ENCODE data around the gene TMCO4. TPM values are rescaled to one million over a fixed set of nuclear protein-coding genes. Genes with fewer than 3 reads are reported as not detected.

Gene TMCO4
- total RNA-seq, 2 experiments from 2014 or later: 1.2 to 8.1 TPM

- intact Hi-C loops (cut with micrococcal nuclease; ENCODE audit: unreplicated experiment): loop anchor here (2.0 kb wide), 1 partner anchor 13 kb away; no protein-coding TSS in a partner anchor
Measured at GRCh38 chr1:19814244-19814661, 14.5 kb upstream of the TMCO4 start.

DNA sequence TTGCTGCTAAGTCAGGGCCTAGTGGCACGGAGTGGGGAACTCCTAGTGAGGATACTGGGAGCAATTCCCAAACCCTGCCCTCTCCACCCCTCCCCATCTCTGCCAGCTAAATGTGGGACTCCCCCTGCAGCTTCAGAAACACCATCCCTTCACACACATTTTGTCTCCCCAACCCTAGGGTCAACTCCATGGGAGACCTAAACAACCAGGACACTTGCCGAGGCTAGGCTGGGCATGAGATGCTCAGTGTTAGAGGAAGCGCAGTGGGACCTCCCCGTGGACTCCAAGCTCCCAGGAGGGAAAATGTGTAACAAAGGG is 13.9 kb upstream of the TMCO4 start:
- ChIA-PET POLR2A (no interaction called here), CTCF (ENCODE audit: unreplicated experiment) (no interaction called here)
- no peaks in the 10 kb centered on the region for H3K9me2 ChIP-seq (ENCODE audit: insufficient read depth, low read length)
- TF ChIP-seq, protein P1, sequence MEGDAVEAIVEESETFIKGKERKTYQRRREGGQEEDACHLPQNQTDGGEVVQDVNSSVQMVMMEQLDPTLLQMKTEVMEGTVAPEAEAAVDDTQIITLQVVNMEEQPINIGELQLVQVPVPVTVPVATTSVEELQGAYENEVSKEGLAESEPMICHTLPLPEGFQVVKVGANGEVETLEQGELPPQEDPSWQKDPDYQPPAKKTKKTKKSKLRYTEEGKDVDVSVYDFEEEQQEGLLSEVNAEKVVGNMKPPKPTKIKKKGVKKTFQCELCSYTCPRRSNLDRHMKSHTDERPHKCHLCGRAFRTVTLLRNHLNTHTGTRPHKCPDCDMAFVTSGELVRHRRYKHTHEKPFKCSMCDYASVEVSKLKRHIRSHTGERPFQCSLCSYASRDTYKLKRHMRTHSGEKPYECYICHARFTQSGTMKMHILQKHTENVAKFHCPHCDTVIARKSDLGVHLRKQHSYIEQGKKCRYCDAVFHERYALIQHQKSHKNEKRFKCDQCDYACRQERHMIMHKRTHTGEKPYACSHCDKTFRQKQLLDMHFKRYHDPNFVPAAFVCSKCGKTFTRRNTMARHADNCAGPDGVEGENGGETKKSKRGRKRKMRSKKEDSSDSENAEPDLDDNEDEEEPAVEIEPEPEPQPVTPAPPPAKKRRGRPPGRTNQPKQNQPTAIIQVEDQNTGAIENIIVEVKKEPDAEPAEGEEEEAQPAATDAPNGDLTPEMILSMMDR (conservative IDR thresholded peaks at IDR 0.05; ENCODE audit: low read length): no peak
- no peak for TF ChIP-seq EZH2phosphoT487 (IDR thresholded peaks at IDR 0.05; ENCODE audit: borderline replicate concordance, low read depth, low read length)
- intact Hi-C loops (cut with micrococcal nuclease; ENCODE audit: unreplicated experiment): no loop called here
- H3K27ac ChIP-seq (ENCODE audit: low read depth, low read length, poor library complexity, severe bottlenecking): no peak overlapping the region
- BruUV-seq (replicated peaks): no TSS peak
- H3K4me1 ChIP-seq (ENCODE audit: insufficient read depth, low read length, poor library complexity, severe bottlenecking): peaks cover 24% of the 10 kb centered on the region
- H3K4me3 ChIP-seq (ENCODE audit: low read depth, low read length, poor library complexity, severe bottlenecking): no peak overlapping the region
- H3K79me2 ChIP-seq (ENCODE audit: insufficient read depth, low read depth, low read length): no peaks in the 10 kb centered on the region
- no peak overlapping the region for H3K4me2 ChIP-seq (ENCODE audit: low read length)
- H3K9me3 ChIP-seq (ENCODE audit: low read length): no peaks in the 10 kb centered on the region
- DNase-seq (ENCODE audit: low spot score): no peak
- H4K20me1 ChIP-seq (ENCODE audit: insufficient read depth, low read length): no peaks in the 10 kb centered on the region
- H2AFZ ChIP-seq (ENCODE audit: low read length): no peak overlapping the region
- H3K36me3 ChIP-seq (ENCODE audit: insufficient read depth, low read length): no peaks in the 10 kb centered on the region

More at GRCh38 chr1:19814244-19814661, 14.5 kb upstream of the TMCO4 start:
- Histone ChIP-seq H3K9me3 (ENCODE audit: low read length) (no peaks in the 10 kb centered on the region), H3K4me2 (ENCODE audit: low read length) (no peak overlapping the region), H3K27ac (ENCODE audit: low read depth, low read length, poor library complexity, severe bottlenecking) (no peak overlapping the region), H2AFZ (ENCODE audit: low read length) (no peak overlapping the region), H3K36me3 (ENCODE audit: insufficient read depth, low read length) (no peaks in the 10 kb centered on the region), H3K4me1 (ENCODE audit: insufficient read depth, low read length, poor library complexity, severe bottlenecking) (peaks cover 24% of the 10 kb centered on the region), H3K79me2 (ENCODE audit: insufficient read depth, low read depth, low read length) (no peaks in the 10 kb centered on the region), H3K9me2 (ENCODE audit: insufficient read depth, low read length) (no peaks in the 10 kb centered on the region), H4K20me1 (ENCODE audit: insufficient read depth, low read length) (no peaks in the 10 kb centered on the region), H3K4me3 (ENCODE audit: low read depth, low read length, poor library complexity, severe bottlenecking) (no peak overlapping the region)
- DNase-seq (ENCODE audit: low spot score): no peak
- ChIA-PET POLR2A (no interaction called here), CTCF (ENCODE audit: unreplicated experiment) (no interaction called here)
- TF ChIP-seq, protein P1 (conservative IDR thresholded peaks at IDR 0.05; ENCODE audit: low read length): no peak
- TF ChIP-seq EZH2phosphoT487 (IDR thresholded peaks at IDR 0.05; ENCODE audit: borderline replicate concordance, low read depth, low read length): no peak
- no TSS peak for BruUV-seq (replicated peaks)

- no peaks in the 10 kb centered on the region for H3K36me3 ChIP-seq (ENCODE audit: insufficient read depth, low read length)
- intact Hi-C loops (cut with micrococcal nuclease; ENCODE audit: unreplicated experiment): no loop called here
- CTCF ChIA-PET (ENCODE audit: unreplicated experiment): no interaction called here
- DNase-seq (ENCODE audit: low spot score): no peak
- no TSS peak for BruUV-seq (replicated peaks)
- H3K4me3 ChIP-seq (ENCODE audit: low read depth, low read length, poor library complexity, severe bottlenecking): no peak overlapping the region
- no peaks in the 10 kb centered on the region for H3K79me2 ChIP-seq (ENCODE audit: insufficient read depth, low read depth, low read length)
- H3K9me2 ChIP-seq (ENCODE audit: insufficient read depth, low read length): no peaks in the 10 kb centered on the region
- TF ChIP-seq EZH2phosphoT487 (IDR thresholded peaks at IDR 0.05; ENCODE audit: borderline replicate concordance, low read depth, low read length): no peak
- TF ChIP-seq, protein P1 (conservative IDR thresholded peaks at IDR 0.05; ENCODE audit: low read length): no peak
- POLR2A ChIA-PET: no interaction called here
- no peaks in the 10 kb centered on the region for H4K20me1 ChIP-seq (ENCODE audit: insufficient read depth, low read length)
- no peaks in the 10 kb centered on the region for H3K9me3 ChIP-seq (ENCODE audit: low read length)
- H2AFZ ChIP-seq (ENCODE audit: low read length): no peak overlapping the region
- H3K27ac ChIP-seq (ENCODE audit: low read depth, low read length, poor library complexity, severe bottlenecking): no peak overlapping the region
- H3K4me2 ChIP-seq (ENCODE audit: low read length): no peak overlapping the region
- peaks cover 24% of the 10 kb centered on the region for H3K4me1 ChIP-seq (ENCODE audit: insufficient read depth, low read length, poor library complexity, severe bottlenecking)
Measured at GRCh38 chr1:19812875-19813642, 13.3 kb upstream of the TMCO4 start.
